ENCODE measurements around the gene DHX8.

- TF ChIP-seq CTCF (conservative IDR thresholded peaks at IDR 0.05; ENCODE audit: low read length) (no peak), EZH2phosphoT487 (IDR thresholded peaks at IDR 0.05; ENCODE audit: borderline replicate concordance, low read depth, low read length) (no peak)
Observed at GRCh38 chr17:43434902-43435319, 48.9 kb upstream of the DHX8 start.

All from OCI-LY7 (cell line).